ENCODE data around the gene KIF6.

DNA sequence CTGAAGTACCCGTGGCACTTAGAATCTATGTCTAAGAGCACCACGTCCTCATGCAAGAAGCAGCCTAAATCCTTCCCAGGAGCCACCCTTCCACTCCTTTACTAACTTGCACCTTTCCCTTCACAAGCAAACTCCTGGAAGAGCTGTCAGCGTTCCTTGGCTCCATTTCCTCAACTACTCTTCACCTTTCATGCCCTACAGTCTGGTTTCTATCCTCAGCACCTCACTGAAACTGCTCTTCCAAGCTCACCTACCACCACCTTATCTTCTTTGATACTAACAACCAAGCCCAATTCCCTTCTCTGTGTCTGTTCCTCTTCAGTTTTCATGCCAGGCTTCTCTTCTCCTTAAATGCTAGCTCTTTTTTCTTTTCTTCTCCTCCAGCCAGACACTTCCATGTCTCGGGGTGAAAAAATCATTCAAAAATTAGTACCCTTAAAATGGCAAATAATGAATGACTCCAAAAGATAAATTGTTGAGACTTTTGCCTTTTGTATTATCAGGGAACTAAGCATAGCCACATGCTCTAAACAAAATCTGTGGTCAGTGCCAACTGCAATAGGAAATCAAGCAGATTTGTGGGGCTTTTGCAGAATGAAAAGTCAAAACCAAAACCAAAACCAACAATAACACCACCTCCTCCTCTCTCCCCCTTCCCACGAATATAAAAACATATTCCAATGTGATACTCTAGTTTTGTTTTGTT is 253.1 kb downstream of the KIF6 start:
- TF ChIP-seq, protein P1, sequence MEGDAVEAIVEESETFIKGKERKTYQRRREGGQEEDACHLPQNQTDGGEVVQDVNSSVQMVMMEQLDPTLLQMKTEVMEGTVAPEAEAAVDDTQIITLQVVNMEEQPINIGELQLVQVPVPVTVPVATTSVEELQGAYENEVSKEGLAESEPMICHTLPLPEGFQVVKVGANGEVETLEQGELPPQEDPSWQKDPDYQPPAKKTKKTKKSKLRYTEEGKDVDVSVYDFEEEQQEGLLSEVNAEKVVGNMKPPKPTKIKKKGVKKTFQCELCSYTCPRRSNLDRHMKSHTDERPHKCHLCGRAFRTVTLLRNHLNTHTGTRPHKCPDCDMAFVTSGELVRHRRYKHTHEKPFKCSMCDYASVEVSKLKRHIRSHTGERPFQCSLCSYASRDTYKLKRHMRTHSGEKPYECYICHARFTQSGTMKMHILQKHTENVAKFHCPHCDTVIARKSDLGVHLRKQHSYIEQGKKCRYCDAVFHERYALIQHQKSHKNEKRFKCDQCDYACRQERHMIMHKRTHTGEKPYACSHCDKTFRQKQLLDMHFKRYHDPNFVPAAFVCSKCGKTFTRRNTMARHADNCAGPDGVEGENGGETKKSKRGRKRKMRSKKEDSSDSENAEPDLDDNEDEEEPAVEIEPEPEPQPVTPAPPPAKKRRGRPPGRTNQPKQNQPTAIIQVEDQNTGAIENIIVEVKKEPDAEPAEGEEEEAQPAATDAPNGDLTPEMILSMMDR (IDR thresholded peaks at IDR 0.05): no peak
- no peak for TF ChIP-seq POLR2AphosphoS5 (IDR thresholded peaks at IDR 0.05)

All from gastroesophageal sphincter (tissue), 3 donors.